ENCODE measurements around the gene DIP2C.
A peak's percentile ranks its signal among the peaks of the same experiment; 100 is the strongest.

The DIP2C gene

GRCh38 chr10:677038-677437 lies 12.4 kb downstream of the DIP2C start:
- peak; percentile 20 for DNase-seq

GRCh38 chr10:676178-676577 lies 13.3 kb downstream of the DIP2C start:
- peak; percentile 12 for DNase-seq

GRCh38 chr10:675532-675931 lies 13.9 kb downstream of the DIP2C start:
- DNase-seq: no peak

GRCh38 chr10:673492-673891 lies 16.0 kb downstream of the DIP2C start:
- no peak for DNase-seq

GRCh38 chr10:672992-673391 lies 16.5 kb downstream of the DIP2C start:
- DNase-seq: no peak

GRCh38 chr10:672203-672602 lies 17.3 kb downstream of the DIP2C start:
- no peak for DNase-seq

- DNase-seq: no peak
Observed at GRCh38 chr10:670990-671389, 18.5 kb downstream of the DIP2C start.

- DNase-seq: no peak
Observed at GRCh38 chr10:670038-670437, 19.4 kb downstream of the DIP2C start.

GRCh38 chr10:668786-669485 lies 20.5 kb downstream of the DIP2C start:
- DNase-seq: no peak

- DNase-seq: no peak
Observed at GRCh38 chr10:667602-668143, 21.8 kb downstream of the DIP2C start.

GRCh38 chr10:667096-667495 lies 22.4 kb downstream of the DIP2C start:
- DNase-seq: no peak

GRCh38 chr10:666237-667012 lies 23.0 kb downstream of the DIP2C start:
- no peak for DNase-seq

- DNase-seq: no peak
Observed at GRCh38 chr10:665579-666091, 23.8 kb downstream of the DIP2C start.

- no peak for DNase-seq
Observed at GRCh38 chr10:664893-665292, 24.6 kb downstream of the DIP2C start.

- DNase-seq: no peak
Observed at GRCh38 chr10:664301-664700, 25.2 kb downstream of the DIP2C start.

- DNase-seq: no peak
Observed at GRCh38 chr10:663831-664251, 25.6 kb downstream of the DIP2C start.

- no peak for DNase-seq
Observed at GRCh38 chr10:663466-663751, 26.1 kb downstream of the DIP2C start.

GRCh38 chr10:662686-663465 lies 26.6 kb downstream of the DIP2C start:
- no peak for DNase-seq

- DNase-seq: no peak
Observed at GRCh38 chr10:662223-662605, 27.3 kb downstream of the DIP2C start.

GRCh38 chr10:661597-662222 lies 27.8 kb downstream of the DIP2C start:
- DNase-seq: no peak

GRCh38 chr10:660970-661596 lies 28.4 kb downstream of the DIP2C start:
- no peak for DNase-seq

- DNase-seq: no peak
Observed at GRCh38 chr10:660413-660969, 29.0 kb downstream of the DIP2C start.

Measured in activated CD4-positive, alpha-beta T cell treated with anti-CD3 and anti-CD28 coated beads, Interleukin-2, Interleukin-6, amounts not matched to agents 100 ng/mL and 50 ng/mL, durations not matched to agents 16 hours and 8 hours (primary cell).